GM18907 (cell line): ENCODE results near the gene TP53BP2.
"Not testable (repeated sequence)": the region's sequence is repeated elsewhere in the genome, so short reads cannot be mapped to it uniquely, and the experiment has no call there.

Experiments used
- ATAC-seq: cut with Tn5 transposase; IDR thresholded peaks from one replicate; pipeline ENCODE4 v1.9.1; 2021; ENCODE audit warnings: mild to moderate bottlenecking, moderate library complexity; ENCODE audit not compliant: unreplicated experiment

TP53BP2 gene

GRCh38 chr1:223748405-223748772 is 97.4 kb downstream of the TP53BP2 start:
- no peak for ATAC-seq

- ATAC-seq: no peak
Measured at GRCh38 chr1:223747838-223748335, 97.9 kb downstream of the TP53BP2 start.

GRCh38 chr1:223745731-223746130 is 100.0 kb downstream of the TP53BP2 start:
- no peak for ATAC-seq

GRCh38 chr1:223742856-223743517 is 102.8 kb downstream of the TP53BP2 start:
- no peak for ATAC-seq

GRCh38 chr1:223741861-223742260 is 103.9 kb downstream of the TP53BP2 start:
- no peak for ATAC-seq

GRCh38 chr1:223740038-223740736 is 105.6 kb downstream of the TP53BP2 start:
- not testable (repeated sequence) for ATAC-seq

- no peak for ATAC-seq
Measured at GRCh38 chr1:223739366-223740037, 106.2 kb downstream of the TP53BP2 start.

- no peak for ATAC-seq
Measured at GRCh38 chr1:223738465-223739365, 107.0 kb downstream of the TP53BP2 start.

GRCh38 chr1:223737342-223737741 is 108.4 kb downstream of the TP53BP2 start:
- ATAC-seq: no peak

- not testable (repeated sequence) for ATAC-seq
Measured at GRCh38 chr1:223736638-223737037, 109.1 kb downstream of the TP53BP2 start.

- no peak for ATAC-seq
Measured at GRCh38 chr1:223733898-223734852, 111.6 kb downstream of the TP53BP2 start.

GRCh38 chr1:223732993-223733798 is 112.6 kb downstream of the TP53BP2 start:
- ATAC-seq: no peak

GRCh38 chr1:223731133-223731770 is 114.5 kb downstream of the TP53BP2 start:
- ATAC-seq: no peak

GRCh38 chr1:223730479-223731132 is 115.1 kb downstream of the TP53BP2 start:
- ATAC-seq: no peak

GRCh38 chr1:223729906-223730305 is 115.8 kb downstream of the TP53BP2 start:
- ATAC-seq: no peak
